ENCODE measurements around the gene TIPIN. TPM values are rescaled to one million over a fixed set of nuclear protein-coding genes. Genes with fewer than 3 reads are reported as not detected.

TIPIN gene
- total and polyA plus RNA-seq, 9 donors = 4.5 to 12.6 (median 8.0) TPM

GRCh38 chr15:66292571-66293418 is 63.7 kb downstream of the TIPIN start:
- H3K27ac ChIP-seq = peak overlapping the region; percentile 87 to 95
- WGBS, 3 donors = 5 to 6% (median 6%) methylated on average over 22 of the region's 22 CpGs
- H3K27me3 ChIP-seq = no peaks in the 10 kb centered on the region
- peaks cover 5% of the 10 kb centered on the region for H3K4me1 ChIP-seq (ENCODE audit: insufficient read depth)
- peak overlapping the region; percentile 65 for H3K4me3 ChIP-seq
- H3K36me3 ChIP-seq = no peaks in the 10 kb centered on the region
- TF ChIP-seq CTCF (IDR thresholded peaks at IDR 0.05) (no peak), EP300 (IDR thresholded peaks at IDR 0.05) (no peak), POLR2A (IDR thresholded peaks at IDR 0.05) (peak; percentile 27)
- no peaks in the 10 kb centered on the region for H3K9me3 ChIP-seq
- no peak for DNase-seq
- intact Hi-C loops (cut with DNase I) = loop anchor here in 1 of 4 donors (5.0 kb wide), 1 partner anchor 460 kb away; no protein-coding TSS in a partner anchor

GRCh38 chr15:66291816-66292570 is 64.5 kb downstream of the TIPIN start:
- H3K4me1 ChIP-seq (ENCODE audit: insufficient read depth) = peaks cover 5% of the 10 kb centered on the region
- H3K27ac ChIP-seq = peak overlapping the region in 1 of 2 donors; percentile 5

GRCh38 chr15:66290518-66290917 is 66.0 kb downstream of the TIPIN start:
- Histone ChIP-seq H3K4me3 (no peak overlapping the region), H3K27ac (no peak overlapping the region), H3K9me3 (no peaks in the 10 kb centered on the region), H3K36me3 (no peaks in the 10 kb centered on the region), H3K4me1 (ENCODE audit: insufficient read depth) (peaks cover 5% of the 10 kb centered on the region), H3K27me3 (no peaks in the 10 kb centered on the region)
- intact Hi-C loops (cut with DNase I) = loop anchor here in 1 of 4 donors (5.0 kb wide), 1 partner anchor 458 kb away; no protein-coding TSS in a partner anchor
- no peak for DNase-seq
- TF ChIP-seq POLR2A (IDR thresholded peaks at IDR 0.05) (no peak), EP300 (IDR thresholded peaks at IDR 0.05) (no peak), CTCF (IDR thresholded peaks at IDR 0.05) (no peak)

More at GRCh38 chr15:66291816-66292570, 64.5 kb downstream of the TIPIN start:
- intact Hi-C loops (cut with DNase I) = loop anchor here in 1 of 4 donors (5.0 kb wide), 1 partner anchor 460 kb away; no protein-coding TSS in a partner anchor
- TF ChIP-seq CTCF (IDR thresholded peaks at IDR 0.05) (no peak), EP300 (IDR thresholded peaks at IDR 0.05) (no peak)
- 67 to 72% (median 69%) methylated on average over 6 of the region's 6 CpGs for WGBS, 3 donors
- Histone ChIP-seq H3K36me3 (no peaks in the 10 kb centered on the region), H3K9me3 (no peaks in the 10 kb centered on the region), H3K27me3 (no peaks in the 10 kb centered on the region), H3K4me3 (no peak overlapping the region)
- no peak for DNase-seq

GRCh38 chr15:66290007-66290406 is 66.5 kb downstream of the TIPIN start:
- no peak for DNase-seq
- WGBS, 3 donors = 90 to 100% (median 94%) methylated on average over 3 of the region's 3 CpGs
- no peaks in the 10 kb centered on the region for H3K9me3 ChIP-seq
- H3K36me3 ChIP-seq = no peaks in the 10 kb centered on the region
- TF ChIP-seq EP300 (IDR thresholded peaks at IDR 0.05) (no peak), CTCF (IDR thresholded peaks at IDR 0.05) (no peak), POLR2A (IDR thresholded peaks at IDR 0.05) (no peak)
- intact Hi-C loops (cut with DNase I) = loop anchor here in 1 of 4 donors (5.0 kb wide), 1 partner anchor 458 kb away; no protein-coding TSS in a partner anchor
- H3K27me3 ChIP-seq = no peaks in the 10 kb centered on the region
- H3K4me1 ChIP-seq (ENCODE audit: insufficient read depth) = peaks cover 3% of the 10 kb centered on the region
- no peak overlapping the region for H3K27ac ChIP-seq
- no peak overlapping the region for H3K4me3 ChIP-seq
